Gastroesophageal sphincter (tissue), 4 donors: Measurements from ENCODE around the gene NKX6-1. TPM values are rescaled to one million over a fixed set of nuclear protein-coding genes. Genes with fewer than 3 reads are reported as not detected.

Experiments used
- ATAC-seq: fragments of 150-250 bp; one replicate; pipeline ENCODE4 v1.9.1; 2016; ENCODE audit warnings: mild to moderate bottlenecking, moderate library complexity
- H3K27ac ChIP-seq, 4 donors: fragments of 200-600 bp; sonication (generic) in 3 of 4; 1 replicate in 3 of 4; 2 replicates in 1 of 4; pipeline ENCODE4 v1.5.1; 2016 to 2019
- H3K27me3 ChIP-seq: fragments of 200-600 bp; sonication (generic); one replicate; pipeline ENCODE4 v1.5.1; 2019
- H3K36me3 ChIP-seq, 2 donors: fragments of 200-600 bp; sonication (generic); one replicate each; pipeline ENCODE4 v1.5.1; 2019; ENCODE audit warnings: control low read depth in 1 of 2
- H3K4me1 ChIP-seq, 3 donors: fragments of 200-600 bp; sonication (generic); 1 replicate in 2 of 3; 2 replicates in 1 of 3; pipeline ENCODE4 v1.5.1; 2016 to 2019; ENCODE audit warnings: control low read depth in 2 of 3
- H3K4me3 ChIP-seq, 2 donors: fragments of 200-600 bp; sonication (generic); one replicate each; pipeline ENCODE4 v1.5.1; 2019; ENCODE audit warnings: mild to moderate bottlenecking in 1 of 2, moderate library complexity in 1 of 2
- H3K9me3 ChIP-seq, 3 donors: fragments of 200-600 bp; sonication (generic); one replicate each; pipeline ENCODE4 v1.5.1; 2017 to 2019; ENCODE audit warnings: control low read depth in 2 of 3
- CTCF ChIP-seq, 4 experiments: fragments of 200-600 bp in 2 of 4; fragments of 450-650 bp in 2 of 4; sonication (generic) in 1 of 4; IDR thresholded peaks; one replicate each; pipeline ENCODE4 v1.5.1; 2017 to 2019; ENCODE audit warnings: antibody characterized with exemption in 4 of 4, mild to moderate bottlenecking in 2 of 4, moderate library complexity in 2 of 4
- EP300 ChIP-seq: sonication (generic); formaldehyde crosslinking; IDR thresholded peaks from one replicate; pipeline ENCODE4 v1.6.1; 2017; ENCODE audit warnings: antibody characterized with exemption, mild to moderate bottlenecking
- POLR2A ChIP-seq, 2 donors: fragments of 450-650 bp; IDR thresholded peaks; one replicate each; pipeline ENCODE4 v1.6.1; 2017; ENCODE audit warnings: antibody characterized with exemption in 2 of 2, mild to moderate bottlenecking in 2 of 2, moderate library complexity in 1 of 2
- POLR2AphosphoS5 ChIP-seq: sonication (generic); formaldehyde crosslinking; IDR thresholded peaks from one replicate; pipeline ENCODE4 v1.6.1; 2017; ENCODE audit warnings: antibody characterized with exemption
- WGBS, 2 donors: methylation state at CpG; one replicate each; pipeline ENCODE4 v1.1.5; 2018; ENCODE audit warnings: low coverage in 1 of 2; 5-methylcytosine and 5-hydroxymethylcytosine counted together
- total RNA-seq, 4 donors: library from RNA; depleted of rRNA; stranded (reverse); fragments of >200 nt; gene quantifications; one replicate each; pipeline ENCODE4 v1.1.0, GENCODE V29; 2016

NKX6-1 gene
- total RNA-seq, 4 donors from 2014 or later, result 6.2 to 102 (median 65.8) TPM

GRCh38 chr4:84494076-84494475, 5.0 kb downstream of the NKX6-1 start:
- peaks cover 60% of the 10 kb centered on the region for H3K27me3 ChIP-seq
- H3K36me3 ChIP-seq, result peaks cover 0 to 24% of the 10 kb centered on the region in 2 donors
- ATAC-seq, result no peak
- H3K4me1 ChIP-seq, result peaks cover 0 to 70% (median 4%) of the 10 kb centered on the region in 3 donors
- H3K27ac ChIP-seq, result peak overlapping the region; percentile 87 to 98 (median 95)
- no peak for TF ChIP-seq POLR2AphosphoS5
- no peak for TF ChIP-seq EP300
- no peak for TF ChIP-seq CTCF (IDR thresholded peaks at IDR 0.05)
- no peak for TF ChIP-seq POLR2A (IDR thresholded peaks at IDR 0.05)
- no peaks in the 10 kb centered on the region for H3K9me3 ChIP-seq
- H3K4me3 ChIP-seq, result peak overlapping the region; percentile 59 to 88
- whole genome bisulfite sequencing, 2 donors, result 4 to 22% methylated on average over 2 of the region's 2 CpGs

- H3K4me3 ChIP-seq, result peak overlapping the region; percentile 59 to 88
- no peaks in the 10 kb centered on the region for H3K9me3 ChIP-seq
- TF ChIP-seq POLR2AphosphoS5 (no peak), EP300 (no peak), CTCF (IDR thresholded peaks at IDR 0.05) (peak in 1 of 4 experiments; percentile 24)
- WGBS, 2 donors, result 2 to 10% methylated on average over 4 to 20 of the region's 62 CpGs
- ATAC-seq, result peak; percentile 26
- peaks cover 0 to 78% (median 4%) of the 10 kb centered on the region in 3 donors for H3K4me1 ChIP-seq
- peaks cover 0 to 24% of the 10 kb centered on the region in 2 donors for H3K36me3 ChIP-seq
- H3K27ac ChIP-seq, result peak overlapping the region; percentile 86 to 96 (median 90)
- peaks cover 54% of the 10 kb centered on the region for H3K27me3 ChIP-seq
These were observed 5.8 kb downstream of the NKX6-1 start for GRCh38 chr4:84493092-84493850.

- peaks cover 0 to 24% of the 10 kb centered on the region in 2 donors for H3K36me3 ChIP-seq
- TF ChIP-seq POLR2AphosphoS5 (no peak), EP300 (no peak), CTCF (IDR thresholded peaks at IDR 0.05) (peak in 2 of 4 experiments; percentile 18 to 20), POLR2A (IDR thresholded peaks at IDR 0.05) (no peak)
- H3K4me1 ChIP-seq, result peaks cover 0 to 73% (median 4%) of the 10 kb centered on the region in 3 donors
- H3K9me3 ChIP-seq, result no peaks in the 10 kb centered on the region
- peaks cover 49% of the 10 kb centered on the region for H3K27me3 ChIP-seq
- H3K4me3 ChIP-seq, result peak overlapping the region; percentile 59 to 88
- peak overlapping the region; percentile 86 to 96 (median 90) for H3K27ac ChIP-seq
- ATAC-seq, result no peak
- 12% methylated on average over 11 of the region's 28 CpGs; no CpG with 5 or more reads in 1 of the 2 donors for WGBS, 2 donors
These were observed 6.4 kb downstream of the NKX6-1 start for GRCh38 chr4:84492737-84493091.

GRCh38 chr4:84492290-84492689, 6.8 kb downstream of the NKX6-1 start:
- Histone ChIP-seq H3K4me3 (peak overlapping the region; percentile 59 to 88), H3K27me3 (peaks cover 44% of the 10 kb centered on the region), H3K4me1 (peaks cover 0 to 68% (median 4%) of the 10 kb centered on the region in 3 donors), H3K9me3 (no peaks in the 10 kb centered on the region), H3K27ac (peak overlapping the region; percentile 86 to 96 (median 90)), H3K36me3 (peaks cover 0 to 24% of the 10 kb centered on the region in 2 donors)
- TF ChIP-seq POLR2AphosphoS5 (no peak), POLR2A (IDR thresholded peaks at IDR 0.05) (no peak), CTCF (IDR thresholded peaks at IDR 0.05) (no peak), EP300 (no peak)
- WGBS, 2 donors, result 7 to 9% methylated on average over 5 to 6 of the region's 12 CpGs
- ATAC-seq, result no peak

GRCh38 chr4:84491481-84491880, 7.6 kb downstream of the NKX6-1 start:
- H3K4me1 ChIP-seq, result peaks cover 0 to 68% (median 4%) of the 10 kb centered on the region in 3 donors
- H3K27ac ChIP-seq, result peak overlapping the region; percentile 86 to 96 (median 90)
- 0 to 15% methylated on average over 2 to 6 of the region's 6 CpGs for WGBS, 2 donors
- peak overlapping the region; percentile 59 to 88 for H3K4me3 ChIP-seq
- peaks cover 36% of the 10 kb centered on the region for H3K27me3 ChIP-seq
- H3K36me3 ChIP-seq, result peaks cover 0 to 24% of the 10 kb centered on the region in 2 donors
- no peak for ATAC-seq
- TF ChIP-seq POLR2A (IDR thresholded peaks at IDR 0.05), result no peak
- no peak for TF ChIP-seq EP300
- no peak for TF ChIP-seq POLR2AphosphoS5
- TF ChIP-seq CTCF (IDR thresholded peaks at IDR 0.05), result no peak
- H3K9me3 ChIP-seq, result no peaks in the 10 kb centered on the region
